Common myeloid progenitor, CD34-positive (primary cell): ENCODE results near the gene LASP1NB.
A peak's percentile ranks its signal among the peaks of the same experiment; 100 is the strongest.

Source experiments
- CTCF ChIA-PET: fragments of 350-600 bp; sonication (Branson Sonifier 250); formaldehyde crosslinking; loops from one replicate; lab custom pipeline; 2021; ENCODE audit warnings: antibody characterized with exemption; lab: Charles Lee
- POLR2A ChIA-PET: fragments of 350-600 bp; sonication (Branson Sonifier 250); formaldehyde crosslinking; loops from one replicate; lab custom pipeline; 2021; ENCODE audit warnings: antibody characterized with exemption; lab: Charles Lee
- DNase-seq, 3 donors: peaks; one replicate each; pipeline versions ENCODE4 v3.0.0 to v3.0.0-alpha.2; 2013
- H3K27ac ChIP-seq, 2 experiments: 1 replicate in 1 of 2; 2 replicates in 1 of 2; pipeline ENCODE4 v1.7.0; 2013; ENCODE audit warnings: inconsistent platforms in 2 of 2, low read length in 2 of 2, mild to moderate bottlenecking in 2 of 2, low read depth in 1 of 2, moderate library complexity in 1 of 2; ENCODE audit not compliant: severe bottlenecking in 2 of 2, insufficient read depth in 1 of 2, poor library complexity in 1 of 2
- H3K27me3 ChIP-seq, 5 experiments: replicated peaks in 2 of 5; 1 replicate in 3 of 5; 2 replicates in 2 of 5; pipeline versions ENCODE4 v1.6.1 to v1.7.0; 2013; ENCODE audit warnings: low read length in 4 of 5, mild to moderate bottlenecking in 2 of 5, moderate library complexity in 2 of 5, inconsistent platforms in 1 of 5; ENCODE audit not compliant: insufficient read depth in 5 of 5, control insufficient read depth in 4 of 5
- H3K36me3 ChIP-seq, 4 experiments: 1 replicate in 2 of 4; 2 replicates in 2 of 4; pipeline versions ENCODE4 v1.6.1 to v1.7.0; 2013; ENCODE audit warnings: low read length in 3 of 4, control low read depth in 1 of 4, mild to moderate bottlenecking in 1 of 4; ENCODE audit not compliant: control insufficient read depth in 4 of 4, insufficient read depth in 4 of 4
- H3K4me1 ChIP-seq, 4 experiments: 1 replicate in 3 of 4; 2 replicates in 1 of 4; pipeline versions ENCODE4 v1.6.1 to v1.7.1; 2013; ENCODE audit warnings: low read length in 3 of 4, mild to moderate bottlenecking in 3 of 4, control low read depth in 1 of 4, inconsistent platforms in 1 of 4, moderate library complexity in 1 of 4; ENCODE audit not compliant: control insufficient read depth in 4 of 4, insufficient read depth in 4 of 4; ENCODE audit errors: control extremely low read depth in 1 of 4
- H3K4me3 ChIP-seq, 7 experiments: 1 replicate in 4 of 7; 2 replicates in 3 of 7; pipeline versions ENCODE4 v1.5.1 to v1.7.0; 2013; ENCODE audit warnings: mild to moderate bottlenecking in 7 of 7, low read length in 6 of 7, moderate library complexity in 6 of 7, inconsistent platforms in 2 of 7, low read depth in 2 of 7, control low read depth in 1 of 7; ENCODE audit not compliant: insufficient read depth in 4 of 7, control insufficient read depth in 1 of 7; ENCODE audit errors: extremely low read depth in 1 of 7
- H3K9me3 ChIP-seq, 5 experiments: 1 replicate in 4 of 5; 2 replicates in 1 of 5; pipeline versions ENCODE4 v1.6.1 to v1.7.1; 2013; ENCODE audit warnings: low read length in 4 of 5, mild to moderate bottlenecking in 2 of 5, inconsistent platforms in 1 of 5, low read depth in 1 of 5, moderate library complexity in 1 of 5; ENCODE audit not compliant: control insufficient read depth in 4 of 5, insufficient read depth in 2 of 5; ENCODE audit errors: control extremely low read depth in 1 of 5
- WGBS: methylation state at CpG from one replicate; pipeline ENCODE4 v1.1.5; 2013; ENCODE audit not compliant: insufficient coverage; 5-methylcytosine and 5-hydroxymethylcytosine counted together

Gene LASP1NB

DNA sequence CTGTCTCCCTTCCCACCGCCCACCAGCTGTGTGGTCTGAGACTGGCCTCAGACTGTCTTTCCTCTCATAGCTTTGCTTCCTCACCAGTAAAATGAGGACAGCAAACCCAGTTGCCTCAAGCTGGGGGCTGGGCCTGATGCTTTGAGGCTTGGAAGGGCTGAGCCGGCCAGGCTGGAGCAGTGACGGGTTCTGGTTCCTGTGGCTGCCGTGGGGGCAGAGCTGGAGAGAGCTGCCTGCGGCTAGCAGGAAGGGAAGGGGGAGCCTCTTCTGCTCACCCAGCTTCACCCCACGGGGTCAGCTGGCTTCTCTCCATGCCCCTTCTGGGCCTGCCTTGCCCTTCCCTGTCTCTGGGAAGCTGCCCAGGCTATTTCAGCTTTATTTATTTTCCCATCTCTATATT is 31.8 kb upstream of the LASP1NB start:
- ChIA-PET CTCF (interaction anchor here (0.9 to 3.9 kb wide), 6 partner anchors 9 to 32 kb away, joined by 3 to 15 read pairs (median 6); partner anchors contain the start of gene LASP1NB), POLR2A (interaction anchor here (0.6 to 1.3 kb wide), 2 partner anchors 24 to 1408 kb away, joined by 4 read pairs; partner anchors contain the start of gene LASP1)
- peaks cover 6 to 76% (median 42%) of the 10 kb centered on the region in 4 experiments for H3K4me1 ChIP-seq
- 0% methylated on average over 5 of the region's 6 CpGs for WGBS
- H3K4me3 ChIP-seq = peak overlapping the region in 1 of 7 experiments; percentile 27
- H3K27me3 ChIP-seq = no peaks in the 10 kb centered on the region
- H3K9me3 ChIP-seq = no peaks in the 10 kb centered on the region
- peak overlapping the region in 1 of 2 experiments; percentile 36 for H3K27ac ChIP-seq
- peak in 2 of 3 donors; percentile 35 to 41 for DNase-seq
- H3K36me3 ChIP-seq = peaks cover 10 to 60% (median 38%) of the 10 kb centered on the region in 4 experiments

DNA sequence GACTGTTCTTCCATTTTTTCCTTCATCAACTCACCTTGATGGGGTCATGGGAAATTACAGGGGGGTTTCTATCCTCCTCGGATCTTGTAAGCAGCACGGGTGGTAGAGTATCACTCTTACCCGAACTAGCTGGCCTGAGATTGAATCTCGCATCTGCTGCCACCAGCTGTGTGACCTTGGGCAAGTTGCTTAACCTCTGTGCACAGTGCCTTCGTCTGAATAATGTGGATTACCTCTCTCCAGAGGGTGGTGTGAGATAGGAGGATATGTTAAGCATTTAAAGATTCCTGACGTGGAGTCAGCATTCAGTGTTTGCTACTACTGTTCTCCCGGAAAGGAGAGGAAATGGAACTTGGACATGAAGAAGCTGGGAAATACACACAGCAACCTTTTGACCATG is 31.1 kb upstream of the LASP1NB start:
- Histone ChIP-seq H3K9me3 (no peaks in the 10 kb centered on the region), H3K4me3 (no peak overlapping the region), H3K4me1 (peaks cover 6 to 83% (median 49%) of the 10 kb centered on the region in 4 experiments), H3K27ac (no peak overlapping the region), H3K27me3 (no peaks in the 10 kb centered on the region), H3K36me3 (peaks cover 7 to 57% (median 36%) of the 10 kb centered on the region in 4 experiments)
- 97% methylated on average over 7 of the region's 7 CpGs for WGBS
- POLR2A ChIA-PET = interaction anchor here (0.6 kb wide), 1 partner anchor 1409 kb away, joined by 4 read pairs; no protein-coding TSS in a partner anchor
- no peak for DNase-seq
- CTCF ChIA-PET = interaction anchor here (0.6 to 3.9 kb wide), 6 partner anchors 8 to 36 kb away, joined by 3 to 15 read pairs (median 6); no protein-coding TSS in a partner anchor

DNA sequence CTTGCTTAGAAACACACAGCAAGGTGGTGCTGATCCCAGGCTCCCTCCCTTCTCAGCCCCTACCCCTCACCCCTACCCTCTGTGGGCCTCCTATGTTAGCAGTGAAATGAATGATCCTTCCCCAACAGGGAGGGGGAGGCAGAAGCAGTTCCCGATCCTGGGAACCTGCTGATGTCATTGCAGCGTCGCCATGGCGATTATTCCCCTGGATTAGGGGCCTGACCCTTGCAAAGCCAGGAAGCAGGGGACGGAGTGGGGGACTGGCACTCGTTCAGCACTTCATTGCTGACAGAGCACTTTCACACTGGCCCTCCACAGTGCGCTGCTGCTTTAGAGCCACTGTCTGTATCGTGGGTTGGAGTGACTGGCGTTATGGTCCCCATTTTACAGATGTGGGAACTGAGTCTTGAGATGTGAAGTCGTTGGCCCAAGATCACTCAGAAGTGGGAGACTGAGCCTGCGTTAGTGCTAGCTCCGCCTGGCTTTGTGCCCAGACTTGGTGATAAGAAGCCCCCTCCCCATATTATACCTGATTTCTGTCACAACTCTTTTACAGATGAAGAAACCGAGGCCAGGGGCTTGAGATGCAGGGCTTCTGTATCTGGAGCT is 29.0 kb upstream of the LASP1NB start:
- H3K4me3 ChIP-seq = no peak overlapping the region
- no peaks in the 10 kb centered on the region for H3K9me3 ChIP-seq
- DNase-seq = no peak
- H3K27ac ChIP-seq = no peak overlapping the region
- CTCF ChIA-PET = interaction anchor here (2.0 kb wide), 1 partner anchor 10 kb away, joined by 9 read pairs; no protein-coding TSS in a partner anchor
- POLR2A ChIA-PET = no interaction called here
- H3K4me1 ChIP-seq = peaks cover 13 to 91% (median 64%) of the 10 kb centered on the region in 4 experiments
- 91% methylated on average over 11 of the region's 13 CpGs for WGBS
- H3K36me3 ChIP-seq = peaks cover 5 to 50% (median 30%) of the 10 kb centered on the region in 4 experiments
- H3K27me3 ChIP-seq = no peaks in the 10 kb centered on the region

DNA sequence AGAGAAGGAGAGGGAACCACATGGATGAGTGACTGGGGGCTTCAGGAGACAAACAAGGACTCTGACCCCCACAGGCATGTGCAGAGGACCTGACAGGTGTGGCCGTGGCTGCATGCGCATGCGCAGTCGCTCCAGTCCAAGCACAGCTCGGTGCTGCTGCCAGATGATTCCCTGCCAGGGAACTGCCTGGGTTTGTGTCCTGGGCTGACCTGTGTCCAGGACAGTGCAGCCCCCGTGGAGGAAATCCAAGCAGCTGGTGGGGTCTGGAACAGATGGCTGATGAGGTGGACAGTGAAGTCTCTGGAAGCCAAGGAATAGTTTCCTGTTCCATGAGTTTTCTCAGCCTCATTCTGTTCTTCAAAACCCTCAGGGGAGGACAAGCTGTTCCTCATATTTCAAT is 28.2 kb upstream of the LASP1NB start:
- H3K4me1 ChIP-seq = peaks cover 13 to 86% (median 63%) of the 10 kb centered on the region in 4 experiments
- peaks cover 2 to 43% (median 25%) of the 10 kb centered on the region in 4 experiments for H3K36me3 ChIP-seq
- no peaks in the 10 kb centered on the region for H3K9me3 ChIP-seq
- CTCF ChIA-PET = interaction anchor here (0.7 to 2.0 kb wide), 7 partner anchors 10 to 28 kb away, joined by 3 to 9 read pairs (median 4); partner anchors contain the start of gene LASP1
- 99% methylated on average over 6 of the region's 6 CpGs for WGBS
- no peaks in the 10 kb centered on the region for H3K27me3 ChIP-seq
- H3K4me3 ChIP-seq = no peak overlapping the region
- no peak for DNase-seq
- POLR2A ChIA-PET = interaction anchor here (2.4 kb wide), 1 partner anchor 28 kb away, joined by 12 read pairs; the partner anchor contains the start of gene LASP1
- H3K27ac ChIP-seq = peak overlapping the region in 1 of 2 experiments; percentile 76

DNA sequence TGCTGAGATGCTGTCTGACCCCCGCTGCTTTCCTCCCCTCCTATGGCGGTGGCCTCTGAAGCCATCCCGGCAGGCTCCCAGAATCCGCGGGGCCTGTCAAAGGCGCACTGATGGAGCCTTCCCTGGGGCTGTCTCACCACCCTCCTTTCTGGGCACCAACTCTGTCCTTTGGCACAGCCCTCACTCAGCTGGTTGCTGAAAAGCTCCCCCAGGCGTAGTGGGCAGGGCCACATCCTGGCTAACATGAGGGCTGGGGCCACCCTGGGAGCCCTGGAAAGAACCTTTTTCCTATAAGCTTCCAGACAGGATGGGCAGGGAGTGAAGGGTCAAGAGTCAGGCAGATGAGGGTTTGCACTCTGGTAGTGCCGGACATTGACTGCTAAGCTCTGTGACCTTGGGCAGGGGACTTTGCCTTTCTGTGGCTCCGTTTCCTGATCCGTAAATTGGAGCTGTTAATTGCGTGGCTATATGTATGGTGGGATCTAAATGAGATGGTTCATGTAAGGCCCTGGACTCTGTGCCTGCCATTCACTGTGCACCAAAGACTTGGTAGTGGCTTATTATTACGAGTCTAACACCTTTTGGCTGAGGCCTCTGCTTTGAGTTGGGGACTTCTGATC is 27.6 kb upstream of the LASP1NB start:
- WGBS = 91% methylated on average over 9 of the region's 12 CpGs
- peak overlapping the region; percentile 54 to 76 for H3K27ac ChIP-seq
- ChIA-PET CTCF (interaction anchor here (0.7 to 2.0 kb wide), 10 partner anchors 9 to 28 kb away, joined by 3 to 9 read pairs (median 4); partner anchors contain the start of gene LASP1), POLR2A (interaction anchor here (1.0 to 2.4 kb wide), 2 partner anchors 9 to 28 kb away, joined by 3 to 12 read pairs; partner anchors contain the start of gene LASP1)
- peaks cover 2 to 38% (median 21%) of the 10 kb centered on the region in 4 experiments for H3K36me3 ChIP-seq
- no peak for DNase-seq
- H3K4me3 ChIP-seq = peak overlapping the region in 4 of 7 experiments; percentile 1 to 45 (median 26)
- peaks cover 13 to 80% (median 58%) of the 10 kb centered on the region in 4 experiments for H3K4me1 ChIP-seq
- H3K9me3 ChIP-seq = no peaks in the 10 kb centered on the region
- no peaks in the 10 kb centered on the region for H3K27me3 ChIP-seq

DNA sequence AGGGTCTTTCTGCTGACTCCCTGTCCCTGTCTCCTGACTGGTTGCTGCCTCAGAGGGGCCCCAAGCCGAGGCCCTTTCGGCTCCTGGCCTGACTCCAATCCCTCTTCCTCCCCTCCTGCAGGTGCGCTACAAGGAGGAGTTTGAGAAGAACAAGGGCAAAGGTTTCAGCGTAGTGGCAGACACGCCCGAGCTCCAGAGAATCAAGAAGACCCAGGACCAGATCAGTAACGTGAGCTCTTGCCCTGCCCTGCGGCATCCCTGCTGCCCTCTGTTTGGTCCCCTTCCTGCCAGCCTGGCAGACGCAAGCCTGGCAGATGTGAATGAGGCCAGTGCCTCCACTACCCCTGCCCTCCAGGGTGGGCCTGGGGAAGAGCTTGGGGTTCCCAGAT is 27.1 kb upstream of the LASP1NB start:
- WGBS = 21% methylated on average over 8 of the region's 9 CpGs
- peak in 1 of 3 donors; percentile 15 for DNase-seq
- H3K9me3 ChIP-seq = no peaks in the 10 kb centered on the region
- ChIA-PET POLR2A (interaction anchor here (1.0 to 2.4 kb wide), 3 partner anchors 9 to 29 kb away, joined by 3 to 12 read pairs (median 4); partner anchors contain the start of gene LASP1), CTCF (interaction anchor here (0.9 to 2.0 kb wide), 8 partner anchors 9 to 29 kb away, joined by 3 to 9 read pairs (median 4); partner anchors contain the start of gene LASP1)
- H3K27ac ChIP-seq = peak overlapping the region; percentile 54 to 76
- peak overlapping the region in 4 of 7 experiments; percentile 32 to 48 (median 42) for H3K4me3 ChIP-seq
- peaks cover 2 to 39% (median 26%) of the 10 kb centered on the region in 4 experiments for H3K36me3 ChIP-seq
- H3K27me3 ChIP-seq = no peaks in the 10 kb centered on the region
- H3K4me1 ChIP-seq = peaks cover 13 to 75% (median 53%) of the 10 kb centered on the region in 4 experiments
